Cardiac septum (tissue), 1 donor: ENCODE data around the gene DNAJC5G. TPM values are rescaled to one million over a fixed set of nuclear protein-coding genes. Genes with fewer than 3 reads are reported as not detected.

Experiments
- DNase-seq: peaks from one replicate; pipeline ENCODE4 v3.0.0-alpha.2; 2020; ENCODE audit warnings: low spot score
- intact Hi-C: fragments of 100-400 bp; cut with DNase I; formaldehyde crosslinking; loops from one replicate; pipeline ENCODE4 v1.14.0; 2022
- total RNA-seq: library from RNA; stranded (reverse); fragmentation: NEBNext Ultra II Directional; extraction: Animal tissue kit (Norgen Biotek cat#: 25700); gene quantifications from one replicate; pipeline ENCODE4 v1.2.1, GENCODE V29; 2021
- donor health status: DM: no; HTN: no; CAD: no.

The DNAJC5G gene
- total RNA-seq, 1 donor from 2014 or later, result 1.6 TPM

- intact Hi-C loops, result loop anchor here (1.0 to 2.0 kb wide), 2 partner anchors 33 to 47 kb away; partner anchors contain the start of genes EIF2B4, GTF3C2 and SNX17
- no peak for DNase-seq
Measured at GRCh38 chr2:27323596-27324285, 48.5 kb downstream of the DNAJC5G start.

DNA sequence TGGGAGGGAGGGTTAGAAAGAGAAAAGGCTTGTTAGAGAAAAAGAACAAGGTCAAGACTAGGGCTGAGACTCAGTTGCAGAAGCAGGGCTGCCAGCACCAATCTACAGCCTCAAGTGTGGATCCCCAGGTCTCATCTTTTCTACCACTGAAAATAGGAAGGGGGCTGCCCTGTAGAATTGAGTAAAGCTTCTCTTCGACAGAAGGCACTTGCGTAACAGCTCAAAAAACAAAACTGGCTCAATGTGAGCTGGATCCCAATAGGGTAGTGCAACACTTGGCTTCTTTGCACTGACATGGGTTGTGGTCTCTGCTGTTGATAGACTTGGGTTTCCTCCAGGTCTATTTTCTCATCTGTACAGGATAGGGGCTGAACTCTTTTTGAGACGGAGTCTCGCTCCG is 49.5 kb downstream of the DNAJC5G start:
- intact Hi-C loops, result no loop called here

More for the DNA sequence above, 49.5 kb downstream of the DNAJC5G start:
- DNase-seq, result no peak

Other genes with a start within 250 kb of the DNAJC5G start
- gene TMEM214, start 242.5 kb upstream of the DNAJC5G start, total RNA-seq, result 40.3 TPM
- 11.7 TPM for gene AGBL5, start 223.8 kb upstream of the DNAJC5G start, total RNA-seq
- 339 TPM for gene OST4, start 203.8 kb upstream of the DNAJC5G start, total RNA-seq
- gene EMILIN1, start 196.8 kb upstream of the DNAJC5G start, total RNA-seq, result 21.0 TPM
- gene KHK, start 188.7 kb upstream of the DNAJC5G start, total RNA-seq, result 1.1 TPM
- 0.48 TPM for gene CGREF1, start 156.3 kb upstream of the DNAJC5G start, total RNA-seq
- 1.1 TPM for gene ABHD1, start 151.6 kb upstream of the DNAJC5G start, total RNA-seq
- gene PREB, start 140.8 kb upstream of the DNAJC5G start, total RNA-seq, result 40.4 TPM
- gene PRR30, start 136.0 kb upstream of the DNAJC5G start, total RNA-seq, result not detected
- not detected for gene TCF23, start 126.4 kb upstream of the DNAJC5G start, total RNA-seq
- 131 TPM for gene ATRAID, start 63.4 kb upstream of the DNAJC5G start, total RNA-seq
- 11.4 TPM for gene SLC5A6, start 63.2 kb upstream of the DNAJC5G start, total RNA-seq
- 11.0 TPM for gene CAD, start 58.1 kb upstream of the DNAJC5G start, total RNA-seq
- gene SLC30A3, start 12.4 kb upstream of the DNAJC5G start, total RNA-seq, result 10.2 TPM
- gene TRIM54, start 7.0 kb downstream of the DNAJC5G start, total RNA-seq, result 218 TPM
- gene UCN, start 33.0 kb downstream of the DNAJC5G start, total RNA-seq, result 2.1 TPM
- 69.3 TPM for gene MPV17, start 47.7 kb downstream of the DNAJC5G start, total RNA-seq
- gene GTF3C2, start 81.3 kb downstream of the DNAJC5G start, total RNA-seq, result 23.9 TPM
- 34.9 TPM for gene EIF2B4, start 94.9 kb downstream of the DNAJC5G start, total RNA-seq
- 80.3 TPM for gene SNX17, start 95.2 kb downstream of the DNAJC5G start, total RNA-seq
- gene ZNF513, start 105.3 kb downstream of the DNAJC5G start, total RNA-seq, result 10.6 TPM
- 32.0 TPM for gene PPM1G, start 134.2 kb downstream of the DNAJC5G start, total RNA-seq
- gene NRBP1, start 153.2 kb downstream of the DNAJC5G start, total RNA-seq, result 64.6 TPM
- gene KRTCAP3, start 166.9 kb downstream of the DNAJC5G start, total RNA-seq, result not detected
- gene IFT172, start 214.3 kb downstream of the DNAJC5G start, total RNA-seq, result 18.7 TPM
- 3.0 TPM for gene FNDC4, start 219.8 kb downstream of the DNAJC5G start, total RNA-seq
- not detected for gene GCKR, start 221.4 kb downstream of the DNAJC5G start, total RNA-seq